ENCODE measurements around the gene DSCAML1. TPM values are rescaled to one million over a fixed set of nuclear protein-coding genes. Genes with fewer than 3 reads are reported as not detected.

The DSCAML1 gene
- total RNA-seq, 2 experiments from 2014 or later: not detected

GRCh38 chr11:117481036-117481435 is 316.0 kb downstream of the DSCAML1 start:
- no peak overlapping the region for H2AFZ ChIP-seq (ENCODE audit: low read length)
- no peak overlapping the region for H3K4me2 ChIP-seq (ENCODE audit: low read length)
- no peak for DNase-seq (ENCODE audit: low spot score)
- no peaks in the 10 kb centered on the region for H3K36me3 ChIP-seq (ENCODE audit: insufficient read depth, low read length)
- CTCF ChIA-PET (ENCODE audit: unreplicated experiment): no interaction called here
- intact Hi-C loops (cut with micrococcal nuclease; ENCODE audit: unreplicated experiment): no loop called here
- TF ChIP-seq EZH2phosphoT487 (IDR thresholded peaks at IDR 0.05; ENCODE audit: borderline replicate concordance, low read depth, low read length) (no peak), CTCF (conservative IDR thresholded peaks at IDR 0.05; ENCODE audit: low read length) (no peak)
- H3K27ac ChIP-seq (ENCODE audit: low read depth, low read length, poor library complexity, severe bottlenecking): no peak overlapping the region
- no TSS peak for BruUV-seq (replicated peaks)
- H3K9me3 ChIP-seq (ENCODE audit: low read length): no peaks in the 10 kb centered on the region
- H3K4me1 ChIP-seq (ENCODE audit: insufficient read depth, low read length, poor library complexity, severe bottlenecking): no peaks in the 10 kb centered on the region
- H3K9me2 ChIP-seq (ENCODE audit: insufficient read depth, low read length): no peaks in the 10 kb centered on the region
- no peaks in the 10 kb centered on the region for H3K79me2 ChIP-seq (ENCODE audit: insufficient read depth, low read depth, low read length)
- POLR2A ChIA-PET: interaction anchor here (0.5 kb wide), 1 partner anchor 1691 kb away, joined by 4 read pairs; no protein-coding TSS in a partner anchor
- no peaks in the 10 kb centered on the region for H4K20me1 ChIP-seq (ENCODE audit: insufficient read depth, low read length)
- no peak overlapping the region for H3K4me3 ChIP-seq (ENCODE audit: low read depth, low read length, poor library complexity, severe bottlenecking)

GRCh38 chr11:117480221-117480620 is 316.8 kb downstream of the DSCAML1 start:
- H3K27ac ChIP-seq (ENCODE audit: low read depth, low read length, poor library complexity, severe bottlenecking): no peak overlapping the region
- no peak overlapping the region for H2AFZ ChIP-seq (ENCODE audit: low read length)
- no peaks in the 10 kb centered on the region for H4K20me1 ChIP-seq (ENCODE audit: insufficient read depth, low read length)
- H3K79me2 ChIP-seq (ENCODE audit: insufficient read depth, low read depth, low read length): no peaks in the 10 kb centered on the region
- H3K4me2 ChIP-seq (ENCODE audit: low read length): no peak overlapping the region
- no peaks in the 10 kb centered on the region for H3K36me3 ChIP-seq (ENCODE audit: insufficient read depth, low read length)
- H3K4me1 ChIP-seq (ENCODE audit: insufficient read depth, low read length, poor library complexity, severe bottlenecking): no peaks in the 10 kb centered on the region
- intact Hi-C loops (cut with micrococcal nuclease; ENCODE audit: unreplicated experiment): no loop called here
- ChIA-PET CTCF (ENCODE audit: unreplicated experiment) (no interaction called here), POLR2A (no interaction called here)
- DNase-seq (ENCODE audit: low spot score): no peak
- TF ChIP-seq EZH2phosphoT487 (IDR thresholded peaks at IDR 0.05; ENCODE audit: borderline replicate concordance, low read depth, low read length): no peak
- TF ChIP-seq CTCF (conservative IDR thresholded peaks at IDR 0.05; ENCODE audit: low read length): no peak
- no TSS peak for BruUV-seq (replicated peaks)
- H3K9me3 ChIP-seq (ENCODE audit: low read length): no peaks in the 10 kb centered on the region
- H3K4me3 ChIP-seq (ENCODE audit: low read depth, low read length, poor library complexity, severe bottlenecking): no peak overlapping the region
- no peaks in the 10 kb centered on the region for H3K9me2 ChIP-seq (ENCODE audit: insufficient read depth, low read length)

GRCh38 chr11:117479372-117479771 is 317.6 kb downstream of the DSCAML1 start:
- POLR2A ChIA-PET: interaction anchor here (0.6 kb wide), 1 partner anchor 151 kb away, joined by 3 read pairs; no protein-coding TSS in a partner anchor
- TF ChIP-seq EZH2phosphoT487 (IDR thresholded peaks at IDR 0.05; ENCODE audit: borderline replicate concordance, low read depth, low read length) (no peak), CTCF (conservative IDR thresholded peaks at IDR 0.05; ENCODE audit: low read length) (peak; percentile 73)

More at GRCh38 chr11:117479372-117479771, 317.6 kb downstream of the DSCAML1 start:
- Histone ChIP-seq H4K20me1 (ENCODE audit: insufficient read depth, low read length) (no peaks in the 10 kb centered on the region), H3K4me3 (ENCODE audit: low read depth, low read length, poor library complexity, severe bottlenecking) (no peak overlapping the region), H2AFZ (ENCODE audit: low read length) (no peak overlapping the region), H3K9me2 (ENCODE audit: insufficient read depth, low read length) (no peaks in the 10 kb centered on the region), H3K4me1 (ENCODE audit: insufficient read depth, low read length, poor library complexity, severe bottlenecking) (no peaks in the 10 kb centered on the region), H3K4me2 (ENCODE audit: low read length) (no peak overlapping the region), H3K9me3 (ENCODE audit: low read length) (no peaks in the 10 kb centered on the region), H3K79me2 (ENCODE audit: insufficient read depth, low read depth, low read length) (no peaks in the 10 kb centered on the region), H3K36me3 (ENCODE audit: insufficient read depth, low read length) (no peaks in the 10 kb centered on the region), H3K27ac (ENCODE audit: low read depth, low read length, poor library complexity, severe bottlenecking) (no peak overlapping the region)
- CTCF ChIA-PET (ENCODE audit: unreplicated experiment): no interaction called here
- no TSS peak for BruUV-seq (replicated peaks)
- intact Hi-C loops (cut with micrococcal nuclease; ENCODE audit: unreplicated experiment): no loop called here
- DNase-seq (ENCODE audit: low spot score): peak; percentile 47

All from OCI-LY7 (cell line).